ENCODE data around the gene TSHZ2. TPM values are rescaled to one million over a fixed set of nuclear protein-coding genes. Genes with fewer than 3 reads are reported as not detected.

TSHZ2 gene
- total RNA-seq, 1 donor from 2014 or later, result 1.2 TPM

DNA sequence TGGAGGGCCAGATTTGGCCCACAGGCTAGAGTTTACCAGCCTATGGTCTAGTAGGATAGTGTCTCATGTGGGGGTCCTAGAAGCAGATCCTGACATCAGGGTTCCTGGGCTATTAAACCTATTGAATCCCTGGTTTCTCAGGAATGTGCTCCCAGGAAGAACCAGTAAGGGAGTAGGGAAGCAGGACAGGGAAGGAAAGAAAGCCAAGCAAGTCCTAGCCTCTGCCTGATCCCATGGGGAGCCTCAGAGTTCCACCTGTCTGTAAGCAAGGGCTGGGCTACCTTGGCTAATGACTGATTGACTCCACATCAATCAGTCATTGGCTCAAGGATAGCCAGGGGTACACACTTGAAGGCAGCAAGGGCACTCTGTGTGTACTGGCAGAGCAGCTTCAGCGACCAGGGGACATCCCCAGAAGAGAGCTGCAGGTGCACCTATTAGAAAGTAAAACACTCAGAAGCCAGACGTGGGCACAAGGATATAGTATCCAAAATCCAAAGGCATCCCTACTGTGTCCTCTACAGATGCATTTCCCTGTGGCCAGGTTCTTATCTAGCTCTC, 309.5 kb downstream of the TSHZ2 start:
- Histone ChIP-seq H3K27ac (ENCODE audit: low read depth, low read length) (no peak overlapping the region), H3K27me3 (ENCODE audit: insufficient read depth, low read length) (no peaks in the 10 kb centered on the region), H3K4me3 (ENCODE audit: insufficient read depth, low read depth, low read length) (no peak overlapping the region), H3K9ac (ENCODE audit: low read length) (no peak overlapping the region), H3K4me1 (ENCODE audit: insufficient read depth, low read length) (no peaks in the 10 kb centered on the region), H3K36me3 (ENCODE audit: insufficient read depth, low read length) (no peaks in the 10 kb centered on the region), H3K79me2 (ENCODE audit: insufficient read depth, low read length) (no peaks in the 10 kb centered on the region), H3K9me3 (ENCODE audit: insufficient read depth, low read depth, low read length) (no peaks in the 10 kb centered on the region), H2AFZ (ENCODE audit: low read depth, low read length) (no peak overlapping the region), H4K20me1 (ENCODE audit: insufficient read depth, low read length) (no peaks in the 10 kb centered on the region), H3K4me2 (ENCODE audit: low read length) (no peak overlapping the region)
- FAIRE-seq, result no peak
- no peak for DNase-seq (ENCODE audit: low read depth)
- TF ChIP-seq, protein P1, sequence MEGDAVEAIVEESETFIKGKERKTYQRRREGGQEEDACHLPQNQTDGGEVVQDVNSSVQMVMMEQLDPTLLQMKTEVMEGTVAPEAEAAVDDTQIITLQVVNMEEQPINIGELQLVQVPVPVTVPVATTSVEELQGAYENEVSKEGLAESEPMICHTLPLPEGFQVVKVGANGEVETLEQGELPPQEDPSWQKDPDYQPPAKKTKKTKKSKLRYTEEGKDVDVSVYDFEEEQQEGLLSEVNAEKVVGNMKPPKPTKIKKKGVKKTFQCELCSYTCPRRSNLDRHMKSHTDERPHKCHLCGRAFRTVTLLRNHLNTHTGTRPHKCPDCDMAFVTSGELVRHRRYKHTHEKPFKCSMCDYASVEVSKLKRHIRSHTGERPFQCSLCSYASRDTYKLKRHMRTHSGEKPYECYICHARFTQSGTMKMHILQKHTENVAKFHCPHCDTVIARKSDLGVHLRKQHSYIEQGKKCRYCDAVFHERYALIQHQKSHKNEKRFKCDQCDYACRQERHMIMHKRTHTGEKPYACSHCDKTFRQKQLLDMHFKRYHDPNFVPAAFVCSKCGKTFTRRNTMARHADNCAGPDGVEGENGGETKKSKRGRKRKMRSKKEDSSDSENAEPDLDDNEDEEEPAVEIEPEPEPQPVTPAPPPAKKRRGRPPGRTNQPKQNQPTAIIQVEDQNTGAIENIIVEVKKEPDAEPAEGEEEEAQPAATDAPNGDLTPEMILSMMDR (IDR thresholded peaks at IDR 0.05; ENCODE audit: insufficient read depth, low read depth, low read length), result no peak
- TF ChIP-seq EZH2 (IDR thresholded peaks at IDR 0.05; ENCODE audit: insufficient read depth, low read length), result no peak
- Mint-ChIP-seq H3K9me3 (ENCODE audit: unreplicated experiment) (no peaks in the 10 kb centered on the region), H3K4me1 (ENCODE audit: low read depth, unreplicated experiment) (no peaks in the 10 kb centered on the region), H3K36me3 (ENCODE audit: low read depth, unreplicated experiment) (no peaks in the 10 kb centered on the region), H3K4me3 (ENCODE audit: unreplicated experiment) (no peak overlapping the region), H3K27ac (ENCODE audit: unreplicated experiment) (no peak overlapping the region), H3K27me3 (ENCODE audit: low read depth, unreplicated experiment) (peaks cover 8% of the 10 kb centered on the region)

DNA sequence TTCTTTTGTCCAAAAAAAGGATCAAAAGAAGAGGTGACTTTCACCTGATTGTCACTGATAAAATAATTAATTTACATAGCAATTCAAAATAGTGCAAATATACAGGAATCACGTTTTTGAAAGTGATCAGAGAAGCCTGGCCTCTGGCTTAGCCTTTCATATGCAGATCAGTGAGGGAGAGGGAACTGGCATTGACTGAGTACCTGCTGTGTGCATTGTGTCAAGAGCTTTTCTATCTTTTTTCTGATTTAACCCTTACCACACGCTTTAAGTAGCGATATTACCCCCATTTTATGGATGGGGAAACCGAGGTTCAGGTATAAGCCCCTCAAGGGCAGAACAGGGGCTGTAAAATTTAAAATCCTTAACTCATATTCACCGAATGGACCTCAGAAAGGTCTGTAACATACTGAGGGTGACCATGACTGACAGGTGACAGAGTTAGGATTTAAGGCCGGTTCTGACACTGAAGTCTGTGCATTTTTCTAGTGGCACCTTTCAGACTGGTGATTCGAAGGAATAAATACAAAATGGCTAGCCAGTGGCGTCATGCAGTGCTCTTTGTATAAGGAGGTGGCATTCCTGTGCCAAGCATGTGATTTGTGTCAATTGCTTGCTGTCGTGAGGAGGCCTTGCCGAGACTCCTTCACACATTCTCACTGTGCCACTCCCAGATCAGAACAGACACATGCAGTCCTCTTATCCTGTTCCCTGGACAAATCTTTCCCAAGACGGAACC, 310.2 kb downstream of the TSHZ2 start:
- no peaks in the 10 kb centered on the region for H3K4me1 ChIP-seq (ENCODE audit: insufficient read depth, low read length)
- Mint-ChIP-seq H3K9me3 (ENCODE audit: unreplicated experiment) (no peaks in the 10 kb centered on the region), H3K27ac (ENCODE audit: unreplicated experiment) (no peak overlapping the region), H3K4me3 (ENCODE audit: unreplicated experiment) (no peak overlapping the region), H3K36me3 (ENCODE audit: low read depth, unreplicated experiment) (no peaks in the 10 kb centered on the region), H3K27me3 (ENCODE audit: low read depth, unreplicated experiment) (peaks cover 8% of the 10 kb centered on the region), H3K4me1 (ENCODE audit: low read depth, unreplicated experiment) (no peaks in the 10 kb centered on the region)
- no peak overlapping the region for H3K9ac ChIP-seq (ENCODE audit: low read length)
- FAIRE-seq (no peak), DNase-seq (ENCODE audit: low read depth) (no peak)
- no peak overlapping the region for H3K4me2 ChIP-seq (ENCODE audit: low read length)
- H3K36me3 ChIP-seq (ENCODE audit: insufficient read depth, low read length), result no peaks in the 10 kb centered on the region
- no peaks in the 10 kb centered on the region for H3K9me3 ChIP-seq (ENCODE audit: insufficient read depth, low read depth, low read length)
- no peaks in the 10 kb centered on the region for H4K20me1 ChIP-seq (ENCODE audit: insufficient read depth, low read length)
- no peaks in the 10 kb centered on the region for H3K27me3 ChIP-seq (ENCODE audit: insufficient read depth, low read length)
- TF ChIP-seq, protein P1 (IDR thresholded peaks at IDR 0.05; ENCODE audit: insufficient read depth, low read depth, low read length), result no peak
- no peak for TF ChIP-seq EZH2 (IDR thresholded peaks at IDR 0.05; ENCODE audit: insufficient read depth, low read length)
- H3K79me2 ChIP-seq (ENCODE audit: insufficient read depth, low read length), result no peaks in the 10 kb centered on the region
- H3K4me3 ChIP-seq (ENCODE audit: insufficient read depth, low read depth, low read length), result no peak overlapping the region
- no peak overlapping the region for H3K27ac ChIP-seq (ENCODE audit: low read depth, low read length)
- no peak overlapping the region for H2AFZ ChIP-seq (ENCODE audit: low read depth, low read length)

DNA sequence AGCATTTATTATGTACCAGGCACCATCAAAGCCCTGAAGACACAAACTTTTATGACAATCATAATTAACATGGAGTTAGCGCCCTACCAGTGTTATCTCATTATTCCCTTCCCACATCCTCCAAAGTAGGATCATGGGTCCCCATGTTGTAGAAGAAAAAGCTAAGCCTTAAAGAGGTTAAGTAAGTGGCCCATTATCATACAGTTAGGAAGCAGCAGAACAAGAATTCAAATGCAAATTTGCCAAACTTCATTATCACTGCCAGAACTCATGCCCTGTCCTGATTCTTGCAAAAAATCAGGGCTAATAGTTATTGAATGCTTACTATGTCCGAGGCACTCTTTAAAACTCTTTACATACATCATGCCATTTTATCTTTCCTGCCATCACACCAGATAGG, 310.9 kb downstream of the TSHZ2 start:
- no peaks in the 10 kb centered on the region for H4K20me1 ChIP-seq (ENCODE audit: insufficient read depth, low read length)
- TF ChIP-seq, protein P1 (IDR thresholded peaks at IDR 0.05; ENCODE audit: insufficient read depth, low read depth, low read length), result no peak
- TF ChIP-seq EZH2 (IDR thresholded peaks at IDR 0.05; ENCODE audit: insufficient read depth, low read length), result no peak
- H3K9me3 ChIP-seq (ENCODE audit: insufficient read depth, low read depth, low read length), result no peaks in the 10 kb centered on the region
- no peak overlapping the region for H3K4me3 ChIP-seq (ENCODE audit: insufficient read depth, low read depth, low read length)
- no peak overlapping the region for H2AFZ ChIP-seq (ENCODE audit: low read depth, low read length)
- no peaks in the 10 kb centered on the region for H3K27me3 ChIP-seq (ENCODE audit: insufficient read depth, low read length)
- Mint-ChIP-seq H3K9me3 (ENCODE audit: unreplicated experiment) (no peaks in the 10 kb centered on the region), H3K27me3 (ENCODE audit: low read depth, unreplicated experiment) (peaks cover 5% of the 10 kb centered on the region), H3K4me3 (ENCODE audit: unreplicated experiment) (no peak overlapping the region), H3K4me1 (ENCODE audit: low read depth, unreplicated experiment) (no peaks in the 10 kb centered on the region), H3K36me3 (ENCODE audit: low read depth, unreplicated experiment) (no peaks in the 10 kb centered on the region), H3K27ac (ENCODE audit: unreplicated experiment) (no peak overlapping the region)
- H3K4me2 ChIP-seq (ENCODE audit: low read length), result no peak overlapping the region
- H3K9ac ChIP-seq (ENCODE audit: low read length), result no peak overlapping the region
- DNase-seq (ENCODE audit: low read depth), result no peak
- H3K27ac ChIP-seq (ENCODE audit: low read depth, low read length), result no peak overlapping the region
- no peak for FAIRE-seq
- H3K4me1 ChIP-seq (ENCODE audit: insufficient read depth, low read length), result no peaks in the 10 kb centered on the region
- H3K79me2 ChIP-seq (ENCODE audit: insufficient read depth, low read length), result no peaks in the 10 kb centered on the region
- no peaks in the 10 kb centered on the region for H3K36me3 ChIP-seq (ENCODE audit: insufficient read depth, low read length)

All from astrocyte (in vitro differentiated cells and primary cell).